B cell (primary cell): ENCODE measurements around the gene NCSTN. TPM values are rescaled to one million over a fixed set of nuclear protein-coding genes. Genes with fewer than 3 reads are reported as not detected.

Experiments used
- ATAC-seq: fragments of 200-7000 bp; cut with Tn5 transposase; one replicate; pipeline ENCODE4 v1.10.0; 2021; ENCODE audit warnings: low read depth, mild to moderate bottlenecking, moderate number of reproducible peaks, moderate library complexity
- CTCF ChIA-PET: fragments of 350-600 bp; sonication (Branson Sonifier 250); formaldehyde crosslinking; loops from one replicate; lab custom pipeline; 2021; ENCODE audit warnings: antibody characterized with exemption, inconsistent platforms; lab: Charles Lee
- POLR2A ChIA-PET: fragments of 350-600 bp; sonication (Branson Sonifier 250); formaldehyde crosslinking; loops from one replicate; lab custom pipeline; 2021; ENCODE audit warnings: antibody characterized with exemption; lab: Charles Lee
- DNase-seq: peaks from one replicate; pipeline ENCODE4 v3.0.0; 2013
- H2AFZ ChIP-seq: 2 replicates; pipeline ENCODE4 v1.6.1; 2012; ENCODE audit warnings: mild to moderate bottlenecking, low read depth, low read length; ENCODE audit not compliant: insufficient read depth, poor library complexity, severe bottlenecking
- H3K27ac ChIP-seq, 2 donors: 1 replicate in 1 of 2; 2 replicates in 1 of 2; pipeline ENCODE4 v1.5.1; 2012 to 2013; ENCODE audit warnings: low read length in 2 of 2, mild to moderate bottlenecking in 2 of 2, moderate library complexity in 1 of 2
- H3K27me3 ChIP-seq, 4 experiments: fragments of 200-600 bp in 1 of 4; sonication (generic) in 1 of 4; replicated peaks in 1 of 4; 1 replicate in 2 of 4; 2 replicates in 2 of 4; pipeline versions ENCODE4 v1.6.1 to v1.7.0; 2013 to 2016; ENCODE audit warnings: low read length in 3 of 4, mild to moderate bottlenecking in 2 of 4, mixed read lengths in 1 of 4, moderate library complexity in 1 of 4; ENCODE audit not compliant: insufficient read depth in 4 of 4, control insufficient read depth in 3 of 4; ENCODE audit errors: control extremely low read depth in 1 of 4
- H3K36me3 ChIP-seq, 2 experiments: replicated peaks in 1 of 2; 1 replicate in 1 of 2; 2 replicates in 1 of 2; pipeline versions ENCODE4 v1.6.1 to v1.7.1; 2013; ENCODE audit warnings: low read length in 1 of 2; ENCODE audit not compliant: insufficient read depth in 2 of 2, control insufficient read depth in 1 of 2; ENCODE audit errors: control extremely low read depth in 1 of 2, extremely low read depth in 1 of 2
- H3K4me1 ChIP-seq, 2 donors: fragments of 200-600 bp in 1 of 2; sonication (generic) in 1 of 2; 1 replicate in 1 of 2; 2 replicates in 1 of 2; pipeline versions ENCODE4 v1.5.1 to v1.6.1; 2013 to 2017; ENCODE audit warnings: low read length in 2 of 2; ENCODE audit not compliant: control insufficient read depth in 2 of 2, insufficient read depth in 2 of 2
- H3K4me2 ChIP-seq: replicated peaks from 2 replicates; pipeline ENCODE3; 2012; ENCODE audit warnings: mild to moderate bottlenecking, low read depth, low read length; ENCODE audit not compliant: poor library complexity, severe bottlenecking
- H3K4me3 ChIP-seq, 5 experiments: fragments of 200-600 bp in 1 of 5; sonication (generic) in 1 of 5; 1 replicate in 3 of 5; 2 replicates in 2 of 5; pipeline versions ENCODE4 v1.5.1 to v1.7.0; 2011 to 2016; ENCODE audit warnings: low read length in 4 of 5, mild to moderate bottlenecking in 4 of 5, low read depth in 2 of 5, control low read depth in 1 of 5, moderate library complexity in 1 of 5; ENCODE audit not compliant: insufficient read depth in 1 of 5; ENCODE audit errors: control extremely low read depth in 1 of 5, extremely low read depth in 1 of 5
- H3K79me2 ChIP-seq: fragments of 200-600 bp; sonication (generic); one replicate; pipeline ENCODE4 v1.6.0; 2016; ENCODE audit warnings: low read length; ENCODE audit not compliant: control insufficient read depth, insufficient read depth
- H3K9ac ChIP-seq: fragments of 200-600 bp; sonication (generic); 2 replicates; pipeline ENCODE4 v1.6.1; 2017; ENCODE audit warnings: mild to moderate bottlenecking, low read length, moderate library complexity
- H3K9me3 ChIP-seq, 3 donors: one replicate each; pipeline versions ENCODE4 v1.6.1 to v1.7.1; 2013; ENCODE audit warnings: low read length in 2 of 3; ENCODE audit not compliant: control insufficient read depth in 2 of 3, insufficient read depth in 1 of 3; ENCODE audit errors: control extremely low read depth in 1 of 3
- H4K20me1 ChIP-seq: 2 replicates; pipeline ENCODE4 v1.6.0; 2012; ENCODE audit warnings: mild to moderate bottlenecking, low read length; ENCODE audit not compliant: insufficient read depth, control insufficient read depth, poor library complexity, severe bottlenecking
- H3K27ac Mint-ChIP-seq: one replicate; pipeline ENCODE4 v1.8.0; 2021; ENCODE audit warnings: mixed read lengths
- H3K27me3 Mint-ChIP-seq: one replicate; pipeline ENCODE4 v1.8.0; 2021; ENCODE audit warnings: mixed read lengths
- H3K4me1 Mint-ChIP-seq: one replicate; pipeline ENCODE4 v1.8.0; 2021; ENCODE audit warnings: mixed read lengths
- H3K4me3 Mint-ChIP-seq: one replicate; pipeline ENCODE4 v1.8.0; 2021; ENCODE audit warnings: mixed read lengths
- H3K9me3 Mint-ChIP-seq: one replicate; pipeline ENCODE4 v1.8.0; 2022; ENCODE audit warnings: mixed read lengths; ENCODE audit not compliant: insufficient read depth
- CTCF ChIP-seq: fragments of 200-600 bp; IDR thresholded peaks from one replicate; pipeline ENCODE4 v1.8.0; 2022; ENCODE audit warnings: antibody characterized with exemption, mild to moderate bottlenecking
- EZH2 ChIP-seq: IDR thresholded peaks from 2 replicates; pipeline ENCODE4 v1.6.1; 2012; ENCODE audit warnings: borderline replicate concordance, low read depth, mild to moderate bottlenecking, moderate library complexity, low read length; ENCODE audit not compliant: insufficient read depth, poor library complexity, severe bottlenecking
- WGBS: methylation state at CpG from one replicate; pipeline ENCODE4 v1.1.5; 2013; ENCODE audit warnings: missing lambda C conversion rate; ENCODE audit not compliant: insufficient coverage; 5-methylcytosine and 5-hydroxymethylcytosine counted together
- intact Hi-C: fragments of 100-400 bp; cut with micrococcal nuclease; formaldehyde crosslinking; loops from one replicate; pipeline ENCODE4 v1.10.0; 2022
- polyA plus RNA-seq: library from polyadenylated mRNA; depleted of rRNA; stranded (reverse); fragments of >200 nt; gene quantifications from 2 replicates; pipeline ENCODE4 v1.2.3, GENCODE V29; 2012
- total RNA-seq, 2 donors: library from RNA; stranded (reverse); fragments of 120-200 nt in 1 of 2; gene quantifications; 1 replicate in 1 of 2; 2 replicates in 1 of 2; pipeline versions ENCODE4 v1.2.3 to v1.2.4, GENCODE V29; 2013 to 2022

Gene NCSTN
- total and polyA plus RNA-seq, 2 donors (not counting 1 experiment from before 2014, with no cell fraction given): 95.1 to 110 TPM

GRCh38 chr1:160366731-160367515 is 23.7 kb downstream of the NCSTN start, which contains the start of gene NHLH1:
TSS of gene NHLH1 (plus strand) at chr1:160367071. CDS start at chr1:160370732, 3,661 bp downstream.
- 95% methylated on average over 7 of the region's 15 CpGs for WGBS

More at GRCh38 chr1:160366731-160367515, 23.7 kb downstream of the NCSTN start, which contains the start of gene NHLH1:
- H3K27ac ChIP-seq: no peak within 1 kb of the TSS
- no peak within 1 kb of the TSS for H2AFZ ChIP-seq
- H3K9ac ChIP-seq: no peak within 1 kb of the TSS
- Mint-ChIP-seq H3K4me1 (no peaks in the 10 kb centered on the region), H3K4me3 (no peak within 1 kb of the TSS), H3K27ac (no peak within 1 kb of the TSS), H3K9me3 (no peaks in the 10 kb centered on the region), H3K27me3 (no peaks in the 10 kb centered on the region)
- H3K9me3 ChIP-seq: no peaks in the 10 kb centered on the region
- H3K36me3 ChIP-seq: no peaks in the 10 kb centered on the region
- CTCF ChIA-PET: interaction anchor here (1.3 to 1.4 kb wide), 2 partner anchors 10 to 75 kb away, joined by 3 to 5 read pairs; no protein-coding TSS in a partner anchor
- ATAC-seq (no peak), DNase-seq (no peak)
- H4K20me1 ChIP-seq: no peaks in the 10 kb centered on the region
- no peaks in the 10 kb centered on the region for H3K4me1 ChIP-seq
- no peaks in the 10 kb centered on the region for H3K79me2 ChIP-seq
- TF ChIP-seq CTCF (no peak), EZH2 (no peak)
- H3K4me2 ChIP-seq: no peak within 1 kb of the TSS
- no peaks in the 10 kb centered on the region for H3K27me3 ChIP-seq
- POLR2A ChIA-PET: interaction anchor here (0.7 kb wide), 1 partner anchor 121 kb away, joined by 4 read pairs; no protein-coding TSS in a partner anchor
- no peak within 1 kb of the TSS for H3K4me3 ChIP-seq
- intact Hi-C loops: no loop called here
